PFSK-1 (cell line): ENCODE data around the gene BCL11A.

Experiments used
- FOXP2 ChIP-seq: optimal IDR thresholded peaks from 2 replicates; pipeline ENCODE3; 2011; ENCODE audit warnings: borderline replicate concordance, control low read depth, inconsistent platforms; ENCODE audit not compliant: insufficient read depth; ENCODE audit errors: extremely low read length, extremely low read depth
- POLR2AphosphoS5 ChIP-seq: IDR thresholded peaks from 2 replicates; pipeline ENCODE4 v1.6.1; 2012; ENCODE audit warnings: low read depth, mild to moderate bottlenecking, control low read depth, low read length, moderate library complexity
- REST ChIP-seq, 2 experiments: IDR thresholded peaks; 2 replicates each; pipeline versions ENCODE4 v1.6.1 to v1.8.0; 2011 to 2012; ENCODE audit warnings: low read depth in 2 of 2, low read length in 2 of 2, control low read depth in 1 of 2, inconsistent platforms in 1 of 2, mild to moderate bottlenecking in 1 of 2, moderate library complexity in 1 of 2; ENCODE audit not compliant: insufficient read depth in 1 of 2
- SIN3A ChIP-seq: IDR thresholded peaks from 2 replicates; pipeline ENCODE4 v1.6.1; 2012; ENCODE audit warnings: mild to moderate bottlenecking, low read length, moderate library complexity, borderline replicate concordance; ENCODE audit not compliant: insufficient read depth
- TAF1 ChIP-seq: IDR thresholded peaks from 2 replicates; pipeline ENCODE4 v1.6.1; 2012; ENCODE audit warnings: low read length, control low read depth, borderline replicate concordance; ENCODE audit not compliant: insufficient read depth

BCL11A gene

GRCh38 chr2:60407398-60407797, 146.1 kb downstream of the BCL11A start:
- TF ChIP-seq REST (IDR thresholded peaks at IDR 0.05; ENCODE audit: insufficient read depth in 1 of 2, low read depth in 2 of 2, low read length in 2 of 2) (no peak), TAF1 (no peak), POLR2AphosphoS5 (no peak), SIN3A (no peak), FOXP2 (no peak)

- no peak for TF ChIP-seq TAF1
- TF ChIP-seq FOXP2: no peak
- TF ChIP-seq REST (IDR thresholded peaks at IDR 0.05; ENCODE audit: insufficient read depth in 1 of 2, low read depth in 2 of 2, low read length in 2 of 2): no peak
- TF ChIP-seq POLR2AphosphoS5: no peak
- no peak for TF ChIP-seq SIN3A
These were observed 147.3 kb downstream of the BCL11A start for GRCh38 chr2:60406192-60406591.

GRCh38 chr2:60405271-60405919, 148.1 kb downstream of the BCL11A start:
- TF ChIP-seq SIN3A (no peak), FOXP2 (no peak), REST (IDR thresholded peaks at IDR 0.05; ENCODE audit: insufficient read depth in 1 of 2, low read depth in 2 of 2, low read length in 2 of 2) (no peak), TAF1 (no peak), POLR2AphosphoS5 (no peak)
